K562 (cell line): ENCODE data around the gene PRSS22. TPM values are rescaled to one million over a fixed set of nuclear protein-coding genes. Genes with fewer than 3 reads are reported as not detected.
A peak's percentile ranks its signal among the peaks of the same experiment; 100 is the strongest.

Experiments used
- MED1 ChIP-seq: sonication (generic); formaldehyde crosslinking; IDR thresholded peaks from 2 replicates; pipeline ENCODE4 v1.8.1; 2023; ENCODE audit warnings: missing genetic modification reagents, borderline replicate concordance
- MTA2 ChIP-seq: fragments of 450-650 bp; IDR thresholded peaks from 2 replicates; pipeline ENCODE4 v1.6.1; 2016; ENCODE audit warnings: low read depth
- NCOA4 ChIP-seq: fragments of 450-650 bp; IDR thresholded peaks from 2 replicates; pipeline ENCODE4 v1.6.1; 2018; ENCODE audit warnings: mild to moderate bottlenecking; ENCODE audit not compliant: partially characterized antibody
- NR4A1 ChIP-seq, 2 experiments: fragments of 250-450 bp in 1 of 2; fragments of 450-650 bp in 1 of 2; sonication (Bioruptor Pico) in 1 of 2; IDR thresholded peaks; 2 replicates each; pipeline versions ENCODE4 v1.4.0 to v1.6.1; 2016 to 2020; ENCODE audit warnings: mild to moderate bottlenecking in 2 of 2, missing compliant biosample characterization in 1 of 2, missing genetic modification characterization in 1 of 2, moderate library complexity in 1 of 2
- POLR2G ChIP-seq: fragments of 200-400 bp; formaldehyde crosslinking; IDR thresholded peaks from 2 replicates; pipeline ENCODE4 v1.6.1; 2017; ENCODE audit warnings: low read depth, mild to moderate bottlenecking, antibody characterized with exemption, low read length, moderate library complexity
- SPI1 ChIP-seq: IDR thresholded peaks from 2 replicates; pipeline ENCODE4 v1.6.1; 2011; ENCODE audit warnings: low read depth, low read length, control low read depth, borderline replicate concordance
- polyA plus RNA-seq, 8 experiments: library from polyadenylated mRNA; depleted of rRNA in 4 of 8; stranded (reverse) in 5 of 8; unstranded in 3 of 8; fragments of >200 nt; fragmentation: Nextera tagmentation in 2 of 8; fragmentation: Illumina TruSeq in 1 of 8; extraction: Ambion mirVana in 2 of 8; extraction: Trizol in 1 of 8; gene quantifications; 2 replicates each; pipeline versions ENCODE4 v1.2.1 to v1.2.3, GENCODE V29; 2011 to 2014; ENCODE audit warnings: inconsistent platforms in 1 of 8, missing spikeins in 1 of 8
- total RNA-seq, 7 experiments: library from RNA; depleted of rRNA in 6 of 7; stranded (reverse); fragments of >200 nt in 6 of 7; fragmentation: Illumina TruSeq in 2 of 7; extraction: Trizol in 2 of 7; gene quantifications; 2 replicates each; pipeline versions ENCODE4 v1.2.1 to v1.2.3, GENCODE V29; 2011 to 2021; ENCODE audit warnings: low replicate concordance in 1 of 7
- TF ChIP-seq, protein P1 (sequence below): sonication (generic); formaldehyde crosslinking; IDR thresholded peaks from 2 replicates; pipeline ENCODE4 v1.8.1; 2023; ENCODE audit warnings: mild to moderate bottlenecking, missing genetic modification reagents
- TF ChIP-seq, protein P2 (sequence below): fragments of 450-650 bp; conservative IDR thresholded peaks from 2 replicates; pipeline ENCODE4 v1.6.1; 2016; ENCODE audit warnings: missing genetic modification characterization, low read depth, mild to moderate bottlenecking, control low read depth, missing compliant biosample characterization
- TF ChIP-seq, protein P3 (sequence below), 3 experiments: IDR thresholded peaks in 2 of 3; conservative IDR thresholded peaks in 1 of 3; 2 replicates each; pipeline ENCODE4 v1.5.1; 2011 to 2012; ENCODE audit warnings: low read length in 3 of 3, mild to moderate bottlenecking in 3 of 3, control low read depth in 2 of 3, improper control_type of control experiment in 1 of 3, inconsistent platforms in 1 of 3, low read depth in 1 of 3, mixed read lengths in 1 of 3, moderate library complexity in 1 of 3; ENCODE audit not compliant: insufficient read depth in 2 of 3
- TF ChIP-seq, protein P4 (sequence below): fragments of 150-350 bp; IDR thresholded peaks from 2 replicates; pipeline ENCODE4 v1.6.1; 2014; ENCODE audit warnings: low read depth, mild to moderate bottlenecking, low read length, borderline replicate concordance
- TF ChIP-seq, protein P5 (sequence below), 2 experiments: IDR thresholded peaks in 1 of 2; conservative IDR thresholded peaks in 1 of 2; 2 replicates each; pipeline ENCODE4 v1.6.1; 2016; ENCODE audit warnings: low read depth in 2 of 2, mild to moderate bottlenecking in 1 of 2, missing compliant biosample characterization in 1 of 2, missing genetic modification characterization in 1 of 2, moderate library complexity in 1 of 2

Gene PRSS22
- total and polyA plus RNA-seq, 9 of the 15 experiments (the other 6 are each of a cell fraction or from before 2014, with no cell fraction given), result 0.13 to 0.42 TPM; not detected in 7

DNA sequence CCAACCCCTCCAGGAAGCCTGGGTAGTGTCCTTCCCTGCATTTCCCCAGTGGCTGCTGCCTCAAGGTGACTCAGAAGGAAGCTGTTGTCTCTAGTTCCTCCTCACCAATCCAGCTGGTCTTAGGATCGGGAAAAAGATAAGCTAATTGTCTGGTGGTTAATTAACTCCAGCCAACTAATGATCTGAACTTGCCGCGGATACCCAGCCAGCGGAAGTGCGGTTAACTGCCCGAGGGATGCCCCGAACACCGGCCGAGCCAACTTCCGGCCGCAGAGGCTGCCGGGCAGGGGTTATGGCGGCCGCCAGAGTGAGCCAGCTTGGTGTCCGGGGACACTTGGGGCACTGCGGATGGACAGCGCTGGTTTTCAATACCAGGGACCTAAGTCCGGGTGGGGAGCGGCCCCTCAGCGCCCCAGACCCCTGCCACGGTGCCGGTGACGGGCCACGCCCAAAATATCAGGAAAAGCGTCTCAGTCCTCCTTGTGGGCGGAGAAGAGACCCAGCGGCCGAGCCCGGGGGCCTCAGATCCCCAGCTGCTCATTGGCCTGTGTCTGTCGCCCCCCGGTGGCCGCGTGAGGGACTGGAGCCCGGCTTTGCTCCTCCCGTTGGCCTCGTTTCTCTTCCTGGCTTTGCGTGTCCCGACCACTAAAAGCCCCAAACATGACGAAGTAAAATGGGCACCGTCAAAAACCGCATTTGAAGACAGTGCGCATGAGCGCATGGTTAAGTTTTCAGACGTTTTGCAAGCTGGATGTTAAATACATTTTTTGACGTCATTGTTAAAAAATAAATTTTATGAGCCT lies 10.2 kb upstream of the PRSS22 start (continued):
- TF ChIP-seq, protein P1, sequence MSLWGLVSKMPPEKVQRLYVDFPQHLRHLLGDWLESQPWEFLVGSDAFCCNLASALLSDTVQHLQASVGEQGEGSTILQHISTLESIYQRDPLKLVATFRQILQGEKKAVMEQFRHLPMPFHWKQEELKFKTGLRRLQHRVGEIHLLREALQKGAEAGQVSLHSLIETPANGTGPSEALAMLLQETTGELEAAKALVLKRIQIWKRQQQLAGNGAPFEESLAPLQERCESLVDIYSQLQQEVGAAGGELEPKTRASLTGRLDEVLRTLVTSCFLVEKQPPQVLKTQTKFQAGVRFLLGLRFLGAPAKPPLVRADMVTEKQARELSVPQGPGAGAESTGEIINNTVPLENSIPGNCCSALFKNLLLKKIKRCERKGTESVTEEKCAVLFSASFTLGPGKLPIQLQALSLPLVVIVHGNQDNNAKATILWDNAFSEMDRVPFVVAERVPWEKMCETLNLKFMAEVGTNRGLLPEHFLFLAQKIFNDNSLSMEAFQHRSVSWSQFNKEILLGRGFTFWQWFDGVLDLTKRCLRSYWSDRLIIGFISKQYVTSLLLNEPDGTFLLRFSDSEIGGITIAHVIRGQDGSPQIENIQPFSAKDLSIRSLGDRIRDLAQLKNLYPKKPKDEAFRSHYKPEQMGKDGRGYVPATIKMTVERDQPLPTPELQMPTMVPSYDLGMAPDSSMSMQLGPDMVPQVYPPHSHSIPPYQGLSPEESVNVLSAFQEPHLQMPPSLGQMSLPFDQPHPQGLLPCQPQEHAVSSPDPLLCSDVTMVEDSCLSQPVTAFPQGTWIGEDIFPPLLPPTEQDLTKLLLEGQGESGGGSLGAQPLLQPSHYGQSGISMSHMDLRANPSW (CRISPR knock-in tag), result no peak; the same call in 1 of the 2 replicates
- TF ChIP-seq NR4A1 (CRISPR knock-in tag; IDR thresholded peaks at IDR 0.05) (peak; percentile 68; the same call in 1 of the 2 replicates), NR4A1 (tag; IDR thresholded peaks at IDR 0.05) (peak; percentile 96), SPI1 (peak; percentile 64; the same call in 1 of the 2 replicates), MTA2 (no peak), NCOA4 (no peak), POLR2G (peak; percentile 96), MED1 (CRISPR knock-in tag) (no peak)
- TF ChIP-seq, protein P2, sequence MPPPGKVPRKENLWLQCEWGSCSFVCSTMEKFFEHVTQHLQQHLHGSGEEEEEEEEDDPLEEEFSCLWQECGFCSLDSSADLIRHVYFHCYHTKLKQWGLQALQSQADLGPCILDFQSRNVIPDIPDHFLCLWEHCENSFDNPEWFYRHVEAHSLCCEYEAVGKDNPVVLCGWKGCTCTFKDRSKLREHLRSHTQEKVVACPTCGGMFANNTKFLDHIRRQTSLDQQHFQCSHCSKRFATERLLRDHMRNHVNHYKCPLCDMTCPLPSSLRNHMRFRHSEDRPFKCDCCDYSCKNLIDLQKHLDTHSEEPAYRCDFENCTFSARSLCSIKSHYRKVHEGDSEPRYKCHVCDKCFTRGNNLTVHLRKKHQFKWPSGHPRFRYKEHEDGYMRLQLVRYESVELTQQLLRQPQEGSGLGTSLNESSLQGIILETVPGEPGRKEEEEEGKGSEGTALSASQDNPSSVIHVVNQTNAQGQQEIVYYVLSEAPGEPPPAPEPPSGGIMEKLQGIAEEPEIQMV, result peak; percentile 67
- TF ChIP-seq, protein P3, sequence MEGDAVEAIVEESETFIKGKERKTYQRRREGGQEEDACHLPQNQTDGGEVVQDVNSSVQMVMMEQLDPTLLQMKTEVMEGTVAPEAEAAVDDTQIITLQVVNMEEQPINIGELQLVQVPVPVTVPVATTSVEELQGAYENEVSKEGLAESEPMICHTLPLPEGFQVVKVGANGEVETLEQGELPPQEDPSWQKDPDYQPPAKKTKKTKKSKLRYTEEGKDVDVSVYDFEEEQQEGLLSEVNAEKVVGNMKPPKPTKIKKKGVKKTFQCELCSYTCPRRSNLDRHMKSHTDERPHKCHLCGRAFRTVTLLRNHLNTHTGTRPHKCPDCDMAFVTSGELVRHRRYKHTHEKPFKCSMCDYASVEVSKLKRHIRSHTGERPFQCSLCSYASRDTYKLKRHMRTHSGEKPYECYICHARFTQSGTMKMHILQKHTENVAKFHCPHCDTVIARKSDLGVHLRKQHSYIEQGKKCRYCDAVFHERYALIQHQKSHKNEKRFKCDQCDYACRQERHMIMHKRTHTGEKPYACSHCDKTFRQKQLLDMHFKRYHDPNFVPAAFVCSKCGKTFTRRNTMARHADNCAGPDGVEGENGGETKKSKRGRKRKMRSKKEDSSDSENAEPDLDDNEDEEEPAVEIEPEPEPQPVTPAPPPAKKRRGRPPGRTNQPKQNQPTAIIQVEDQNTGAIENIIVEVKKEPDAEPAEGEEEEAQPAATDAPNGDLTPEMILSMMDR (IDR thresholded peaks at IDR 0.05 in 2 of 3, conservative IDR thresholded peaks at IDR 0.05 in 1 of 3; ENCODE audit: insufficient read depth in 2 of 3, low read depth in 1 of 3, low read length in 3 of 3), result peak; percentile 96 to 98 (median 96)
- TF ChIP-seq, protein P4, sequence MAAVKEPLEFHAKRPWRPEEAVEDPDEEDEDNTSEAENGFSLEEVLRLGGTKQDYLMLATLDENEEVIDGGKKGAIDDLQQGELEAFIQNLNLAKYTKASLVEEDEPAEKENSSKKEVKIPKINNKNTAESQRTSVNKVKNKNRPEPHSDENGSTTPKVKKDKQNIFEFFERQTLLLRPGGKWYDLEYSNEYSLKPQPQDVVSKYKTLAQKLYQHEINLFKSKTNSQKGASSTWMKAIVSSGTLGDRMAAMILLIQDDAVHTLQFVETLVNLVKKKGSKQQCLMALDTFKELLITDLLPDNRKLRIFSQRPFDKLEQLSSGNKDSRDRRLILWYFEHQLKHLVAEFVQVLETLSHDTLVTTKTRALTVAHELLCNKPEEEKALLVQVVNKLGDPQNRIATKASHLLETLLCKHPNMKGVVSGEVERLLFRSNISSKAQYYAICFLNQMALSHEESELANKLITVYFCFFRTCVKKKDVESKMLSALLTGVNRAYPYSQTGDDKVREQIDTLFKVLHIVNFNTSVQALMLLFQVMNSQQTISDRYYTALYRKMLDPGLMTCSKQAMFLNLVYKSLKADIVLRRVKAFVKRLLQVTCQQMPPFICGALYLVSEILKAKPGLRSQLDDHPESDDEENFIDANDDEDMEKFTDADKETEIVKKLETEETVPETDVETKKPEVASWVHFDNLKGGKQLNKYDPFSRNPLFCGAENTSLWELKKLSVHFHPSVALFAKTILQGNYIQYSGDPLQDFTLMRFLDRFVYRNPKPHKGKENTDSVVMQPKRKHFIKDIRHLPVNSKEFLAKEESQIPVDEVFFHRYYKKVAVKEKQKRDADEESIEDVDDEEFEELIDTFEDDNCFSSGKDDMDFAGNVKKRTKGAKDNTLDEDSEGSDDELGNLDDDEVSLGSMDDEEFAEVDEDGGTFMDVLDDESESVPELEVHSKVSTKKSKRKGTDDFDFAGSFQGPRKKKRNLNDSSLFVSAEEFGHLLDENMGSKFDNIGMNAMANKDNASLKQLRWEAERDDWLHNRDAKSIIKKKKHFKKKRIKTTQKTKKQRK, result no peak
- TF ChIP-seq, protein P5, sequence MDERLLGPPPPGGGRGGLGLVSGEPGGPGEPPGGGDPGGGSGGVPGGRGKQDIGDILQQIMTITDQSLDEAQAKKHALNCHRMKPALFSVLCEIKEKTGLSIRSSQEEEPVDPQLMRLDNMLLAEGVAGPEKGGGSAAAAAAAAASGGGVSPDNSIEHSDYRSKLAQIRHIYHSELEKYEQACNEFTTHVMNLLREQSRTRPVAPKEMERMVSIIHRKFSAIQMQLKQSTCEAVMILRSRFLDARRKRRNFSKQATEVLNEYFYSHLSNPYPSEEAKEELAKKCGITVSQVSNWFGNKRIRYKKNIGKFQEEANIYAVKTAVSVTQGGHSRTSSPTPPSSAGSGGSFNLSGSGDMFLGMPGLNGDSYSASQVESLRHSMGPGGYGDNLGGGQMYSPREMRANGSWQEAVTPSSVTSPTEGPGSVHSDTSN (CRISPR knock-in tag; IDR thresholded peaks at IDR 0.05; ENCODE audit: low read depth), result no peak
- TF ChIP-seq, protein P5 (tag; conservative IDR thresholded peaks at IDR 0.05; ENCODE audit: low read depth), result no peak
